Transverse colon (tissue), 4 donors: ENCODE results near the gene SPRN. TPM values are rescaled to one million over a fixed set of nuclear protein-coding genes. Genes with fewer than 3 reads are reported as not detected.

Source experiments
- DNase-seq: peaks from one replicate; pipeline ENCODE4 v3.0.0-alpha.2; 2019
- H3K27ac ChIP-seq, 4 donors: fragments of 200-600 bp; sonication (generic); 2 replicates each; pipeline ENCODE4 v1.5.1; 2016 to 2018; ENCODE audit warnings: inconsistent platforms in 4 of 4
- H3K27me3 ChIP-seq: fragments of 200-600 bp; sonication (generic); 2 replicates; pipeline ENCODE4 v1.5.1; 2017; ENCODE audit warnings: inconsistent platforms
- H3K36me3 ChIP-seq, 4 donors: fragments of 200-600 bp; sonication (generic); 2 replicates each; pipeline ENCODE4 v1.5.1; 2017 to 2019; ENCODE audit warnings: inconsistent platforms in 4 of 4
- H3K4me1 ChIP-seq, 4 donors: fragments of 200-600 bp; sonication (generic); 2 replicates each; pipeline ENCODE4 v1.5.1; 2017 to 2020; ENCODE audit warnings: inconsistent platforms in 4 of 4
- H3K4me3 ChIP-seq, 4 donors: fragments of 200-600 bp; sonication (generic); 1 replicate in 1 of 4; 2 replicates in 3 of 4; pipeline versions ENCODE4 v1.5.1 to v1.6.1; 2017 to 2019; ENCODE audit warnings: inconsistent platforms in 4 of 4
- H3K9me3 ChIP-seq, 2 donors: fragments of 200-600 bp; sonication (generic); 2 replicates each; pipeline ENCODE4 v1.5.1; 2017 to 2019; ENCODE audit warnings: inconsistent platforms in 2 of 2
- EP300 ChIP-seq: sonication (generic); formaldehyde crosslinking; IDR thresholded peaks from one replicate; pipeline ENCODE4 v1.6.1; 2017; ENCODE audit warnings: antibody characterized with exemption, low read depth
- POLR2A ChIP-seq: fragments of 450-650 bp; IDR thresholded peaks from one replicate; pipeline ENCODE4 v1.6.1; 2016; ENCODE audit warnings: antibody characterized with exemption, mild to moderate bottlenecking, moderate library complexity
- POLR2AphosphoS5 ChIP-seq, 3 donors: sonication (generic); formaldehyde crosslinking; IDR thresholded peaks; one replicate each; pipeline ENCODE4 v1.6.1; 2016; ENCODE audit warnings: antibody characterized with exemption in 3 of 3
- WGBS, 2 donors: methylation state at CpG; one replicate each; pipeline ENCODE4 v1.1.5; 2018; ENCODE audit warnings: low coverage in 1 of 2; 5-methylcytosine and 5-hydroxymethylcytosine counted together
- in situ Hi-C, 4 donors: fragments of 200-750 bp; cut with MboI; loops; one replicate each; pipeline versions ENCODE4 v1.15.0 to v1.15.1; 2017; ENCODE audit warnings: low sequenced_read_pairs in 3 of 4, low pct_ligation_motif_present in 1 of 4, low pct_unique_long_range_greater_than_20kb in 1 of 4
- intact Hi-C: fragments of 100-400 bp; cut with DNase I; formaldehyde crosslinking; loops from one replicate; pipeline ENCODE4 v1.15.1; 2023; ENCODE audit warnings: low total_unique reads
- total RNA-seq, 4 donors: library from RNA; depleted of rRNA; stranded (reverse); fragments of >200 nt; gene quantifications; one replicate each; pipeline ENCODE4 v1.1.0, GENCODE V29; 2016
- TF ChIP-seq, protein P1 (sequence below), 5 experiments: fragments of 200-600 bp in 3 of 5; fragments of 450-650 bp in 2 of 5; sonication (generic) in 3 of 5; IDR thresholded peaks; 1 replicate in 2 of 5; 2 replicates in 3 of 5; pipeline ENCODE4 v1.5.1; 2016 to 2017; ENCODE audit warnings: antibody characterized with exemption in 5 of 5, inconsistent platforms in 3 of 5, mild to moderate bottlenecking in 2 of 5, moderate library complexity in 1 of 5

SPRN gene
- total RNA-seq, 4 donors from 2014 or later: not detected

DNA sequence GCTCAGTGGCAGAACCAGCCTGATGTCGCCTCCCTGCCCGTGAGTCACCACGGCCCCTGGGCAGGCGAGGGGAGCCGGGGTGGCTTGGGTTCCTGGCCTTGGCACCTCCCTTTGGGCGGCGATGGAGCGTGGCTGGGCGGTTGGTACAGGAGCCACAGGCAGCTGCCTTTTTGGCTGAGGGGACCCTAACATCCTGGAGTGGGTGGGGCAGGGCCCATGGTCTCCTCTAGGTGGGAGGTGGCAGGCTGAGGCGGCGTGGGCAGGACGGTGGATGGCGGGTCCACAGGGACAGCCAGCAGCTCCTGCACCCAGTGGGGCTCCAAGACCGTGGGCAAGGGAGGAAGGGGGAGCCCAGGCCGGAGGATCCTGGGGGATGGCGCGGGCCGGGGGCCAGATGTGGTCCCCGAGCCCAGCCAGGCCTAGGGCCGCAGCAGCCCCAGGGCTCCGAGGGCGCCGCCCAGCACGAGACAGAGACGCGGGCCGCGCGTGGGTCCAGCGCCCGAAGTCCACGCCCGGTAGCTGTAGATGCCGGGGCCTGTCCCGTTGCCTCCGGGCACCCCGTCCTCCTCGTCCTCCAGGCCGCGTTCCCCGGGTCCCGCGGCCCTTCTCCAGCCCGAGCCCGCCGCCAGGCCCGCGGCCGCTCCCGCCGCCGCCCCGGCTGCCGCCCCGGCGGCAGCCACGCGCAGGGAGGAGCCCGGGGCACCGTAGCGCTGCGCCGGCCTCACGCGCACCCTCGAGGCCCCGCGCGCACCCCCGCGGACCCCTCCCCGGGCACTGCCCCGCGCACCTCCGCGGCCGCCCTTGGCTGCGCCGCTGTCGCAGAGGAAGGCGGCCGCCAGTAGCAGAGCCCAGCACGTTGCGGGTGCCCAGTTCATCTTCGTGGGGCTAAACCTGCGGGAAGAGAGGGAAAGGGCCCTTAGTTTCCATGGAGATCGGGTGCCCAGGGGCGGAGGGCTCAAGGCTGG, 1.3 kb downstream of the SPRN start:
- H3K4me1 ChIP-seq: peaks cover 0 to 8% (median 3%) of the 10 kb centered on the region in 4 donors
- TF ChIP-seq, protein P1, sequence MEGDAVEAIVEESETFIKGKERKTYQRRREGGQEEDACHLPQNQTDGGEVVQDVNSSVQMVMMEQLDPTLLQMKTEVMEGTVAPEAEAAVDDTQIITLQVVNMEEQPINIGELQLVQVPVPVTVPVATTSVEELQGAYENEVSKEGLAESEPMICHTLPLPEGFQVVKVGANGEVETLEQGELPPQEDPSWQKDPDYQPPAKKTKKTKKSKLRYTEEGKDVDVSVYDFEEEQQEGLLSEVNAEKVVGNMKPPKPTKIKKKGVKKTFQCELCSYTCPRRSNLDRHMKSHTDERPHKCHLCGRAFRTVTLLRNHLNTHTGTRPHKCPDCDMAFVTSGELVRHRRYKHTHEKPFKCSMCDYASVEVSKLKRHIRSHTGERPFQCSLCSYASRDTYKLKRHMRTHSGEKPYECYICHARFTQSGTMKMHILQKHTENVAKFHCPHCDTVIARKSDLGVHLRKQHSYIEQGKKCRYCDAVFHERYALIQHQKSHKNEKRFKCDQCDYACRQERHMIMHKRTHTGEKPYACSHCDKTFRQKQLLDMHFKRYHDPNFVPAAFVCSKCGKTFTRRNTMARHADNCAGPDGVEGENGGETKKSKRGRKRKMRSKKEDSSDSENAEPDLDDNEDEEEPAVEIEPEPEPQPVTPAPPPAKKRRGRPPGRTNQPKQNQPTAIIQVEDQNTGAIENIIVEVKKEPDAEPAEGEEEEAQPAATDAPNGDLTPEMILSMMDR (IDR thresholded peaks at IDR 0.05): no peak
- TF ChIP-seq EP300 (no peak), POLR2AphosphoS5 (IDR thresholded peaks at IDR 0.05) (no peak), POLR2A (no peak)
- peak overlapping the region in 1 of 4 donors; percentile 25 for H3K4me3 ChIP-seq
- in situ Hi-C loops: no loop called here
- no peaks in the 10 kb centered on the region for H3K9me3 ChIP-seq
- 19% methylated on average over 68 of the region's 88 CpGs; no CpG with 5 or more reads in 1 of the 2 donors for WGBS, 2 donors
- H3K27ac ChIP-seq: no peak overlapping the region
- peaks cover 17% of the 10 kb centered on the region for H3K27me3 ChIP-seq
- no peak for DNase-seq
- intact Hi-C loops: no loop called here
- H3K36me3 ChIP-seq: no peaks in the 10 kb centered on the region

DNA sequence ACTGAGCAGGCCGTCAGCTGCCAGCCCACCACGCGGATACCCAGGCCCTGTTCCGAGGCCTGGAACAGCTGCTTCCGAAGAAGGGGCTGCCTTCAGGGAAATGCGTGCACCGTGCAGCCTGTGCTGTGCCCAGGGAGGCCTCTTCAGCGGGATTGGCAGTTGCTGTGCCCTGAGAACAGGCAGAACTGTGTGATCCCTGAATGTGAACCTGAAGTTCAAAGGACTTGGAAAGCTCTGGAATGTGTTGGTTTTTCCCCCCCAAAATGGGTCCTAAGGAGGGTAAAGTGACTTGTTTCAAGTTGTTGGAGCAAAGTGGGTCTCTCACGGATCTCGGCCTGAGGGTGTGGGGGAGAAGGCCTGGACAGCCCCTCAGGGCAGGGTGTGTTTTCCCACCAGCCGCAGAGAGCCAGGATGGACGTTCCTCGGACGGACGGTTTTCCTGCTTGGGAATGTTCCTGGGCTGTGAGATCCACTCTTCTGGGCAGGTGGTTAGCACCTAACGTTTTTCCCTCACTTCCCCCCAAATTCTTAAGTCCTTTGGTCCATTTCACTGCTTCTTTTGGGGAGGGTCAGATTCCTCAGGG, 2.1 kb downstream of the SPRN start:
- 78% methylated on average over 16 of the region's 16 CpGs; no CpG with 5 or more reads in 1 of the 2 donors for WGBS, 2 donors
- H3K4me3 ChIP-seq: no peak overlapping the region
- no peaks in the 10 kb centered on the region for H3K9me3 ChIP-seq
- TF ChIP-seq, protein P1 (IDR thresholded peaks at IDR 0.05): no peak
- TF ChIP-seq EP300: no peak
- no peak for TF ChIP-seq POLR2AphosphoS5 (IDR thresholded peaks at IDR 0.05)
- TF ChIP-seq POLR2A: no peak
- peaks cover 17% of the 10 kb centered on the region for H3K27me3 ChIP-seq
- no peak overlapping the region for H3K27ac ChIP-seq
- H3K36me3 ChIP-seq: no peaks in the 10 kb centered on the region
- in situ Hi-C loops: no loop called here
- intact Hi-C loops: no loop called here
- DNase-seq: no peak
- H3K4me1 ChIP-seq: peaks cover 0 to 8% (median 3%) of the 10 kb centered on the region in 4 donors

DNA sequence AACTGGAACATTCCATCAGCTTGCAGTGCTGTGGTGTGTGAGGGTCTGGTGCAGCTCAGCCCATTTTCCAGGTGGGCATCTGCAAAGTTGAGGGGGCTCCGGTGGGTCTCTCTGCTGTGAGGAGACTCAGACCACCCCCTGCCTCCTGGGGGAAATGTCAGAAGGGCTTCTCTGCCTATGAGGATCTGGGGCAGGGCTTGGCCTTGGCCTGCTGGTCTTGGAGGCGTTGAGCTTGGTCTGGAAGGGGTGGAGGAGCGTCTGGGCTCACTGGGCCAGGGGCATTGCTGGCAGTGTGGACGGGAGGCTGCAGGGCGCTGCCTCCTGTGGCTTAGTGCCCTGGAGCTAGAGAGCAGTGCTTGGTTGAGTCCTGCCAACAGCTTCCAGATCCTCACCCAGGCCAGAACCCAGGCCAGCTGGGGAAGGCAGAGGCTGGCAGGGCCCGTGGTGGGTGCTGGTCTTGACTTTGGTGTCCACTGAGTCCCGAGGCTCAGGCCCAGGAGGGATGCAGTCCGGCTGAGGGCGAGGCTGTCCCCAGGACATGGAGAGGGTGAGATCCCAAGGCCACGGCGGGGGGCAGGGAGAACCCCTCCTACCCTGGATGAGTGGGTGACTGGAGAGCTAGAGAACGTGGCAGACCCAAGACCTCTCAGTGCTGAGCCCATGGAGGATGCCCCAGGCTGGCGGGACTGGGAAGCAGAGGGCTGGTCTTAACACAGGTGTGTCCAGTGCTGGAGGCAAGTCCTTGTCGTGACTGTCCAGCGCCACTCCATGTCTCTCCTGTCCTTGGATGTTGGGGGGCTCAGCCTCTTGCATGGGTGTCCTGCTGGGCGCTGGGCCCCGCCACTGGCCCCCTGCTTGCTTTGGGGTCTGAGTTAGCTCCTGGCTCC, 2.8 kb downstream of the SPRN start:
- H3K9me3 ChIP-seq: no peaks in the 10 kb centered on the region
- H3K4me3 ChIP-seq: no peak overlapping the region
- WGBS, 2 donors: 64 to 90% methylated on average over 5 to 16 of the region's 17 CpGs
- no peaks in the 10 kb centered on the region for H3K36me3 ChIP-seq
- TF ChIP-seq POLR2AphosphoS5 (IDR thresholded peaks at IDR 0.05): no peak
- TF ChIP-seq POLR2A: no peak
- TF ChIP-seq EP300: no peak
- TF ChIP-seq, protein P1 (IDR thresholded peaks at IDR 0.05): no peak
- in situ Hi-C loops: no loop called here
- peaks cover 0 to 8% (median 3%) of the 10 kb centered on the region in 4 donors for H3K4me1 ChIP-seq
- DNase-seq: no peak
- peaks cover 17% of the 10 kb centered on the region for H3K27me3 ChIP-seq
- H3K27ac ChIP-seq: no peak overlapping the region
- intact Hi-C loops: no loop called here
